22Rv1 (cell line): Measurements from ENCODE around the gene A4GALT.
"Not testable (repeated sequence)": the region's sequence is repeated elsewhere in the genome, so short reads cannot be mapped to it uniquely, and the experiment has no call there.

Experiments used
- H3K27ac ChIP-seq: fragments of 450-650 bp; 2 replicates; pipeline ENCODE4 v1.5.1; 2017
- ZFX ChIP-seq: fragments of 450-650 bp; IDR thresholded peaks from 2 replicates; pipeline ENCODE4 v1.6.1; 2017; ENCODE audit warnings: antibody characterized with exemption, borderline replicate concordance
- TF ChIP-seq, protein P1 (sequence below): fragments of 450-650 bp; IDR thresholded peaks from 2 replicates; pipeline ENCODE4 v1.5.1; 2017; ENCODE audit warnings: mild to moderate bottlenecking

Gene A4GALT

GRCh38 chr22:42684462-42685195, 36.0 kb downstream of the A4GALT start:
- no peak for TF ChIP-seq ZFX
- TF ChIP-seq, protein P1, sequence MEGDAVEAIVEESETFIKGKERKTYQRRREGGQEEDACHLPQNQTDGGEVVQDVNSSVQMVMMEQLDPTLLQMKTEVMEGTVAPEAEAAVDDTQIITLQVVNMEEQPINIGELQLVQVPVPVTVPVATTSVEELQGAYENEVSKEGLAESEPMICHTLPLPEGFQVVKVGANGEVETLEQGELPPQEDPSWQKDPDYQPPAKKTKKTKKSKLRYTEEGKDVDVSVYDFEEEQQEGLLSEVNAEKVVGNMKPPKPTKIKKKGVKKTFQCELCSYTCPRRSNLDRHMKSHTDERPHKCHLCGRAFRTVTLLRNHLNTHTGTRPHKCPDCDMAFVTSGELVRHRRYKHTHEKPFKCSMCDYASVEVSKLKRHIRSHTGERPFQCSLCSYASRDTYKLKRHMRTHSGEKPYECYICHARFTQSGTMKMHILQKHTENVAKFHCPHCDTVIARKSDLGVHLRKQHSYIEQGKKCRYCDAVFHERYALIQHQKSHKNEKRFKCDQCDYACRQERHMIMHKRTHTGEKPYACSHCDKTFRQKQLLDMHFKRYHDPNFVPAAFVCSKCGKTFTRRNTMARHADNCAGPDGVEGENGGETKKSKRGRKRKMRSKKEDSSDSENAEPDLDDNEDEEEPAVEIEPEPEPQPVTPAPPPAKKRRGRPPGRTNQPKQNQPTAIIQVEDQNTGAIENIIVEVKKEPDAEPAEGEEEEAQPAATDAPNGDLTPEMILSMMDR = no peak
- no peak overlapping the region for H3K27ac ChIP-seq

- H3K27ac ChIP-seq = no peak overlapping the region
- TF ChIP-seq, protein P1 = no peak
- TF ChIP-seq ZFX = no peak
Measured at GRCh38 chr22:42683578-42684283, 36.9 kb downstream of the A4GALT start.

DNA sequence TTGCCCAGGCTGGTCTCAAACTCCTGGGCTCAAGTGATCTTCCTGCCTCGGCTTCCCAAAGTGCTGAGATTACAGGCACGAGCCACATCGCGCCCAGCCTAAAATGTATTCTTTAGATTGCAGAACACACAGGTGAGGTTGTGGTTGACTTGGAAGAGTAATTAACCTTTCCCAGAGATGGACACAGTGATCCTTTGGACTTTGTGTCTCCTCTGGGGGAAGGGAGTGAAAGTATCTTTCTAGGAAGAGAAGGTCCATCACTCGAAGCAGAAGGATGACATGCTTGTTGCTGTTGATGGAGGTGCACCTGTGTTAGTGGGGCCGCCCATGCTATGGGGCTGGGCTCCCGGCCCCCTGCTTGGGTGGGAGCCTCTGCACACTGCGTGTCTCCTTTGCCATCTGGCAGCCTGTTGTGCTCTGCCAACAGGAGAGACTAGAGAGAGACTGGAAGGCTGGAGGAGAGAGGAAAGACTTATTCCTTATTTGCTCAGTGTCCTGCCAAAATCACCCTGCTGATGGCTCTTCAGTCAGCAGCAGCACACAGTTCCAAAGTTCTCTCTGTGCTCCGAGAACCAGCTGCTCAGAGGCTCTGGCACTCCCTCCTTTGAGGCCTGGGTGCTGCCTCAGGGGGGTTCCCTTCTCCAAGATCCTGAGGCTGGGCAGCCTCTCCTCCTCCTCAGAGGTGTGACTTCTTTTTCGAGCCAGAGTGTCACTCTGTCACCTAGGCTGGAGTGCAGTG, 38.4 kb downstream of the A4GALT start:
- H3K27ac ChIP-seq = no peak overlapping the region
- TF ChIP-seq ZFX = no peak
- TF ChIP-seq, protein P1 = peak; percentile 14

DNA sequence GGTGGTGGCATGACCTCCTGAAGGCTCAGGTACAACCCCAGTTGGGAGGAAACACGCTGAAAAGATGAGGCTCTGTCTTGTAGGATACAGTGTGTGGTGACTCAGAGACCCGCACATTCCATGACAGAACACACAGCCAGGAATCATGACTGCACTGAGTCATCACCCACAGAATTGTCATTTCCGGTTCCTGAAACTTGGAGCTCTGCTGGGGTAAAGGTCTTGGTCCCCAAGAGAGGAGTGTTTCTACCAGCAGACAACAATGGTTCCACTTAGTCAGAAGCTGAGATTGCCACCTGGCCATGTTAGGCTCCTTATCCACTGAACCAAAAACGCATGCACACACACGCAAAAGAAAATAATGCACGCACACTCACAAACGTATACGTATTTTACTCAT, 40.0 kb downstream of the A4GALT start:
- TF ChIP-seq ZFX = no peak
- TF ChIP-seq, protein P1 = no peak
- H3K27ac ChIP-seq = no peak overlapping the region

DNA sequence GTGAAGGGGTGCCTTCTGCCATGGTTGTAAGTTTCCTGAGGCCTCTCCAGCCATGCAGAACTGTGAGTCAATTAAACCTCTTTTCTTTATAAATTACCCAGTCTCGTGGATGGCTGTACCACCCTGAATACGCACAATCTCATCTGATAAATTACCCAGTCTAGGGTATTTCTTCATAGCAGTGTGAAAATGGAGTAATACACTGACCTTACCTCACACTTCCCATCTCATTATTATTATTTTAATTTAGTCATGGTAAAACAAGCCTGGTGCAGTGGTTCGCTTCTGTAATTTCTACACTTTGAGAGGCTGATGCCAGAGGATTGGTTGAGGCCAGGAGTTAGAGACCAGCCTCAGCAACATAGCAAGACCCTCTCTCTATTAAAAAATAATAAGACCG, 41.0 kb downstream of the A4GALT start:
- H3K27ac ChIP-seq = no peak overlapping the region
- no peak for TF ChIP-seq ZFX
- TF ChIP-seq, protein P1 = no peak

DNA sequence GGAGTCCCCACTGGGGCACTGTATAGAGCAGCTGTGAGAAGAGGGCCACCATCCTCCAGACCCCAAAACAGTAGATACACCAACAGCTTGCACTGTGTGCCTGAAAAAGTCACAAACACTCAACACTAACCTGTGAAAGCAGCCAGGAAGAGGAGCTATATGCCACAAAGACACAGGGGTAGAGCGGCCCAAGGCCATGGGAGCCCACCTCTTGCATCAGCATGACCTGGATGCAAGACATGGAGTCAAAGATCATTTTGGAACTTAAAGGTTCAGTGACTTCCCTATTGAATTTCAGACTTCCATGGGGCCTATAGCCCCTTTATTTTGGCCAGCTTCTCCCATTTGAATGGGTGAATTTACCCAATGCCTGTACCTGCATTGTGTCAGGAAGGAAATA, 41.8 kb downstream of the A4GALT start:
- no peak for TF ChIP-seq ZFX
- TF ChIP-seq, protein P1 = no peak
- no peak overlapping the region for H3K27ac ChIP-seq

- H3K27ac ChIP-seq = not testable (repeated sequence)
Measured at GRCh38 chr22:42677936-42678335, 42.7 kb downstream of the A4GALT start.
